CD8-positive, alpha-beta memory T cell (primary cell): Measurements from ENCODE around the gene PKHD1. TPM values are rescaled to one million over a fixed set of nuclear protein-coding genes. Genes with fewer than 3 reads are reported as not detected.

Experiments used
- CTCF ChIA-PET: fragments of 350-600 bp; sonication (Branson Sonifier 250); formaldehyde crosslinking; loops from one replicate; lab custom pipeline; 2021; ENCODE audit warnings: antibody characterized with exemption; lab: Charles Lee
- POLR2A ChIA-PET: fragments of 350-600 bp; sonication (Branson Sonifier 250); formaldehyde crosslinking; loops from one replicate; lab custom pipeline; 2021; ENCODE audit warnings: antibody characterized with exemption; lab: Charles Lee
- DNase-seq, 5 donors: peaks; one replicate each; pipeline versions ENCODE4 v3.0.0 to v3.0.0-alpha.2; 2020 to 2022; ENCODE audit warnings: mixed read lengths in 1 of 5
- H3K27ac ChIP-seq: one replicate; pipeline ENCODE4 v1.7.0; 2013; ENCODE audit warnings: low read depth, mild to moderate bottlenecking, low read length, moderate library complexity
- H3K27me3 ChIP-seq: 2 replicates; pipeline ENCODE4 v1.7.0; 2013; ENCODE audit warnings: low read length, mild to moderate bottlenecking; ENCODE audit not compliant: insufficient read depth, poor library complexity, severe bottlenecking
- H3K36me3 ChIP-seq: 2 replicates; pipeline ENCODE4 v1.7.0; 2013; ENCODE audit warnings: mild to moderate bottlenecking, low read length, moderate library complexity; ENCODE audit not compliant: insufficient read depth
- H3K4me1 ChIP-seq: 2 replicates; pipeline ENCODE4 v1.7.0; 2013; ENCODE audit warnings: mild to moderate bottlenecking, low read length, moderate library complexity; ENCODE audit not compliant: insufficient read depth
- H3K4me3 ChIP-seq: 2 replicates; pipeline ENCODE4 v1.7.0; 2013; ENCODE audit warnings: mild to moderate bottlenecking, low read length
- H3K9me3 ChIP-seq: 2 replicates; pipeline ENCODE4 v1.7.0; 2013; ENCODE audit warnings: mild to moderate bottlenecking, low read length
- H3K27ac Mint-ChIP-seq, 8 donors: one replicate each; pipeline ENCODE4 v1.8.0; 2020 to 2021; ENCODE audit warnings: mixed read lengths in 8 of 8, mild to moderate bottlenecking in 6 of 8, inconsistent platforms in 3 of 8, moderate library complexity in 3 of 8
- H3K27me3 Mint-ChIP-seq, 2 donors: one replicate each; pipeline ENCODE4 v1.8.0; 2020 to 2021; ENCODE audit warnings: mixed read lengths in 2 of 2, mild to moderate bottlenecking in 1 of 2, moderate library complexity in 1 of 2
- H3K36me3 Mint-ChIP-seq, 3 donors: one replicate each; pipeline ENCODE4 v1.8.0; 2020 to 2021; ENCODE audit warnings: mixed read lengths in 3 of 3, inconsistent platforms in 1 of 3, mild to moderate bottlenecking in 1 of 3
- H3K4me1 Mint-ChIP-seq, 3 donors: one replicate each; pipeline ENCODE4 v1.8.0; 2020 to 2021; ENCODE audit warnings: mixed read lengths in 3 of 3, inconsistent platforms in 1 of 3, mild to moderate bottlenecking in 1 of 3
- H3K4me3 Mint-ChIP-seq, 7 donors: one replicate each; pipeline ENCODE4 v1.8.0; 2020 to 2021; ENCODE audit warnings: mixed read lengths in 7 of 7, mild to moderate bottlenecking in 6 of 7, moderate library complexity in 4 of 7, inconsistent platforms in 2 of 7
- H3K9me3 Mint-ChIP-seq, 5 donors: one replicate each; pipeline ENCODE4 v1.8.0; 2020 to 2022; ENCODE audit warnings: mixed read lengths in 5 of 5, mild to moderate bottlenecking in 3 of 5, moderate library complexity in 2 of 5, inconsistent platforms in 1 of 5
- polyA plus RNA-seq: library from polyadenylated mRNA; unstranded; fragments of 300-500 nt; fragmentation: Illumina TruSeq; gene quantifications from one replicate; pipeline ENCODE4 v1.2.3, GENCODE V29; 2021
- total RNA-seq, 2 experiments: library from RNA; stranded (reverse); gene quantifications; one replicate each; pipeline ENCODE4 v1.2.3, GENCODE V29; 2021

Gene PKHD1
- total and polyA plus RNA-seq, 3 experiments from 2014 or later = not detected

- ChIA-PET POLR2A (no interaction called here), CTCF (no interaction called here)
Measured at GRCh38 chr6:51775942-51776860, 311.2 kb downstream of the PKHD1 start.

GRCh38 chr6:51768087-51768486 lies 319.3 kb downstream of the PKHD1 start:
- H3K4me1 Mint-ChIP-seq = no peaks in the 10 kb centered on the region
- no peaks in the 10 kb centered on the region for H3K27me3 Mint-ChIP-seq
- H3K9me3 Mint-ChIP-seq = peaks cover 2 to 20% (median 9%) of the 10 kb centered on the region in 5 donors
- no peak overlapping the region for H3K4me3 Mint-ChIP-seq
- H3K36me3 Mint-ChIP-seq = peaks cover 0 to 2% (median 0%) of the 10 kb centered on the region in 3 donors
- Histone ChIP-seq H3K27me3 (no peaks in the 10 kb centered on the region), H3K4me1 (no peaks in the 10 kb centered on the region), H3K27ac (no peak overlapping the region), H3K4me3 (no peak overlapping the region), H3K36me3 (no peaks in the 10 kb centered on the region), H3K9me3 (no peaks in the 10 kb centered on the region)
- CTCF ChIA-PET = no interaction called here
- no peak overlapping the region for H3K27ac Mint-ChIP-seq
- no peak for DNase-seq
- POLR2A ChIA-PET = no interaction called here

More at GRCh38 chr6:51775942-51776860, 311.2 kb downstream of the PKHD1 start:
- Histone ChIP-seq H3K27ac (no peak overlapping the region), H3K27me3 (no peaks in the 10 kb centered on the region), H3K4me1 (no peaks in the 10 kb centered on the region), H3K36me3 (no peaks in the 10 kb centered on the region), H3K9me3 (no peaks in the 10 kb centered on the region), H3K4me3 (no peak overlapping the region)
- Mint-ChIP-seq H3K4me3 (no peak overlapping the region), H3K4me1 (no peaks in the 10 kb centered on the region), H3K27ac (no peak overlapping the region), H3K27me3 (no peaks in the 10 kb centered on the region), H3K36me3 (no peaks in the 10 kb centered on the region), H3K9me3 (peaks cover 0 to 14% (median 1%) of the 10 kb centered on the region in 5 donors)
- no peak for DNase-seq

- ChIA-PET CTCF (no interaction called here), POLR2A (no interaction called here)
- Mint-ChIP-seq H3K27me3 (no peaks in the 10 kb centered on the region), H3K4me1 (no peaks in the 10 kb centered on the region), H3K9me3 (peaks cover 2 to 17% (median 12%) of the 10 kb centered on the region in 5 donors), H3K36me3 (peaks cover 0 to 2% (median 0%) of the 10 kb centered on the region in 3 donors), H3K4me3 (no peak overlapping the region), H3K27ac (no peak overlapping the region)
- Histone ChIP-seq H3K27me3 (no peaks in the 10 kb centered on the region), H3K4me3 (no peak overlapping the region), H3K36me3 (no peaks in the 10 kb centered on the region), H3K27ac (no peak overlapping the region), H3K4me1 (no peaks in the 10 kb centered on the region), H3K9me3 (no peaks in the 10 kb centered on the region)
- DNase-seq = no peak
Measured at GRCh38 chr6:51765230-51765629, 322.2 kb downstream of the PKHD1 start.

DNA sequence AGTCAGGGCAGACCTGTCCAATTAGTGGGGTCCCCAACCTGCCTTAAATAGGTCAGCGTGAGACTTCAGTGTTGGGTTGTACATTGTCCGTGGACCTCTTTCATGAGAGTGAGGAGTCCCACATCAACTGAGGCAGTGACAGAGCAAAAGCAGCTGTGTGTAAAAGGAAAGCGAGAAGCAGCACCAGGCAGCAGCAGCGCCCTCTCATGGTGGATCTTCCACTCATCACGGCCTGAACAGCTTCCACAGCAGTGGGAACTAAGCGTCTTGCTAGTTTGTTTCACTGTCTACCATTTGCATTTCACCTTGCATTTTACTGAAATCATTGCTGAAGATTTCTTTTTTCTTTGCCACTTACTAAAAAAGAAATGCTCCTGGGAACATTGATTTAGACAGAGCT lies 333.8 kb downstream of the PKHD1 start:
- no peaks in the 10 kb centered on the region for H3K27me3 ChIP-seq
- Mint-ChIP-seq H3K27me3 (no peaks in the 10 kb centered on the region), H3K9me3 (peaks cover 0 to 7% (median 2%) of the 10 kb centered on the region in 5 donors), H3K4me1 (no peaks in the 10 kb centered on the region), H3K4me3 (no peak overlapping the region), H3K27ac (no peak overlapping the region), H3K36me3 (no peaks in the 10 kb centered on the region)
- no peak overlapping the region for H3K4me3 ChIP-seq
- no peaks in the 10 kb centered on the region for H3K9me3 ChIP-seq
- no peak for DNase-seq
- no peaks in the 10 kb centered on the region for H3K4me1 ChIP-seq
- no peaks in the 10 kb centered on the region for H3K36me3 ChIP-seq
- ChIA-PET CTCF (no interaction called here), POLR2A (no interaction called here)
- H3K27ac ChIP-seq = no peak overlapping the region

- Histone ChIP-seq H3K36me3 (no peaks in the 10 kb centered on the region), H3K4me3 (no peak overlapping the region), H3K4me1 (no peaks in the 10 kb centered on the region), H3K27me3 (no peaks in the 10 kb centered on the region), H3K9me3 (no peaks in the 10 kb centered on the region), H3K27ac (no peak overlapping the region)
- Mint-ChIP-seq H3K4me3 (no peak overlapping the region), H3K27ac (no peak overlapping the region), H3K36me3 (no peaks in the 10 kb centered on the region), H3K27me3 (no peaks in the 10 kb centered on the region), H3K9me3 (peaks cover 1 to 10% (median 3%) of the 10 kb centered on the region in 5 donors), H3K4me1 (no peaks in the 10 kb centered on the region)
- ChIA-PET POLR2A (no interaction called here), CTCF (no interaction called here)
- DNase-seq = no peak
Measured at GRCh38 chr6:51743999-51744398, 343.4 kb downstream of the PKHD1 start.

DNA sequence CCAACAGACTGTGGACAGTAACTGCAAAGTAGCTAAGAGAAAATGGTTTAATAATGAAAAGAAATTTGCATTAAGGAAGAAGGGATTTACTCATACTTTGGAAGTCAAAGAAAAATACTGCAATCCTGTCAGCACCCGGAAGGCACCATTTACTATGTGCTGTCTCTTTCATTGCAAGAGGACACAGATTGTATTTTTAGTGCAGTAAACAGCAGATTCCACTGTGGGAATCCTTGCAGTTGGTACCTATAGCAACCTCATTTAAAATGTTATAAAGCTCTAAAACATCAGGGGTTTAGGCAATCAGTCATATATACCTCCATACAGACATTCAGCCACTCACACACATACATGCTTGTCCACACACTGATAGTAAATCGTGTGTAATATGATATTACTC lies 346.8 kb downstream of the PKHD1 start:
- no peaks in the 10 kb centered on the region for H3K27me3 ChIP-seq
- H3K27me3 Mint-ChIP-seq = no peaks in the 10 kb centered on the region
- H3K4me3 Mint-ChIP-seq = no peak overlapping the region
- ChIA-PET POLR2A (no interaction called here), CTCF (no interaction called here)
- no peak for DNase-seq
- peaks cover 0 to 11% (median 2%) of the 10 kb centered on the region in 5 donors for H3K9me3 Mint-ChIP-seq
- H3K4me3 ChIP-seq = no peak overlapping the region
- no peaks in the 10 kb centered on the region for H3K36me3 ChIP-seq
- no peaks in the 10 kb centered on the region for H3K36me3 Mint-ChIP-seq
- H3K9me3 ChIP-seq = no peaks in the 10 kb centered on the region
- no peak overlapping the region for H3K27ac Mint-ChIP-seq
- H3K4me1 Mint-ChIP-seq = no peaks in the 10 kb centered on the region
- H3K4me1 ChIP-seq = no peaks in the 10 kb centered on the region
- no peak overlapping the region for H3K27ac ChIP-seq

DNA sequence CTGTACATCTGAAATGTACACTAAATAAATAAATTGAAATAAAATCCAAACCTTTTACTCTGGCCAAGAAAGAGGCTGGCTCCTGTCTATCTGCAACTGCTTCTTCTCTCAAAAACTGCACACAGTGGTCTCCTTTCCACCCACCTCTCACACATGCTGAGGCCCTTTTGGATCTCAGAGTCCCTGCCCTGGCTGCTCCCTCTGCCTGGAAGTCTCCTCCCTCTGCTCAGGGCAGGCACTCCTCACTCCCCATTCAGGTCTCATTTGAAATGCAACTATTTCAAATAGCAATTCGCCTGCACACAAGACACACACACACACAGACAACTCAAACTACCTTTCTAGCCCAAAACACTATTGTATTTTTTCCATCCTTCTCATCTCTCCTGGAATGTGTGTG lies 348.8 kb downstream of the PKHD1 start:
- Mint-ChIP-seq H3K27ac (no peak overlapping the region), H3K4me3 (no peak overlapping the region)
- CTCF ChIA-PET = no interaction called here

DNA sequence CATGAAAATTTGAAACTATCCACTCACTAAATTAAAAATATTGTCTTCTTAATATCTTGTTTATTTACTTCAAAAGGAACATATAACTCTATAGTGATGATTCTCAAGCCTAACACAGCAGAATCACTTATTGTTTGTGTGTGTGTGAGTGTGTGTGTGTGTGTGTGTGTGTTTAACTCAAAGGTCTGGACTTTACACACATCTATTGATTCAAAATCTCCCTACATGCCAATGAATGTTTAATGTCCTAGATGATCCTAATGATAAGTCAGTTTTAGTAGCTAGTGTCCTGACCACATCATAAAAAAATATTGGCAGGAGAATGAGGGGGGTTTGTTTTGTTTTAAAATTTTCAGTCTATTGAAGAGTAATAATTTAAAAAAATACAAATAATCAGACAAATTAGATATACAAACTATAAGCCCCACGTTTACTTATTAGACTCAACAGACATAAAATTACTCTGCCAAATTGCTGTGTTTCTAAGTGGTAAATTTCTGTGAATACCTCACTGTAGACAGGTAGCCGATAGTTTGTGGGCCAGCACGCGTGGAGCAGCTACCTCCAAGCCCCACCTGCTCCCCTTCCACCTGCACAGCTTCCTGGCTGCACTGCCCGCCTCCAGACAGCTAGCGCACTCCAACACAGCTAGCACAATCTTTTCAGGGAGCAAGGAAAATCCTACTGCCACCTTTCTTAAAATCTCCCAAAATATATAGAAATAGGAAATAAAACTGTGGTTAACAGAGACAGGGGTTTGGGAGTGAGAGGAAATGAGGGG lies 349.6 kb downstream of the PKHD1 start:
- H3K9me3 Mint-ChIP-seq = peaks cover 0 to 8% (median 2%) of the 10 kb centered on the region in 5 donors
- no peak overlapping the region for H3K4me3 ChIP-seq
- CTCF ChIA-PET = no interaction called here
- H3K27ac Mint-ChIP-seq = no peak overlapping the region
- H3K27me3 Mint-ChIP-seq = no peaks in the 10 kb centered on the region
- H3K36me3 ChIP-seq = no peaks in the 10 kb centered on the region
- H3K27me3 ChIP-seq = no peaks in the 10 kb centered on the region
- no peaks in the 10 kb centered on the region for H3K36me3 Mint-ChIP-seq
- DNase-seq = no peak
- POLR2A ChIA-PET = no interaction called here
- no peaks in the 10 kb centered on the region for H3K9me3 ChIP-seq
- no peak overlapping the region for H3K4me3 Mint-ChIP-seq
- H3K4me1 Mint-ChIP-seq = no peaks in the 10 kb centered on the region
- no peak overlapping the region for H3K27ac ChIP-seq
- H3K4me1 ChIP-seq = no peaks in the 10 kb centered on the region

More for the DNA sequence above, 348.8 kb downstream of the PKHD1 start:
- no peaks in the 10 kb centered on the region for H3K4me1 ChIP-seq
- Mint-ChIP-seq H3K27me3 (no peaks in the 10 kb centered on the region), H3K36me3 (no peaks in the 10 kb centered on the region), H3K9me3 (peaks cover 0 to 11% (median 2%) of the 10 kb centered on the region in 5 donors), H3K4me1 (no peaks in the 10 kb centered on the region)
- H3K27ac ChIP-seq = no peak overlapping the region
- H3K4me3 ChIP-seq = no peak overlapping the region
- H3K9me3 ChIP-seq = no peaks in the 10 kb centered on the region
- H3K27me3 ChIP-seq = no peaks in the 10 kb centered on the region
- no peak for DNase-seq
- H3K36me3 ChIP-seq = no peaks in the 10 kb centered on the region
- POLR2A ChIA-PET = no interaction called here
